SU-DHL-6 (cell line): ENCODE results near the gene PBX2.

Experiments
- H2AFZ ChIP-seq: fragments of 200-600 bp; sonication (generic); 2 replicates; pipeline ENCODE4 v1.6.1; 2014; ENCODE audit warnings: low read depth, mild to moderate bottlenecking, moderate library complexity, mixed read lengths, antibody characterized with exemption, low read length; ENCODE audit not compliant: severe bottlenecking
- H3F3A ChIP-seq: fragments of 200-600 bp; shearing (Covaris generic); 2 replicates; pipeline ENCODE4 v1.6.0; 2016; ENCODE audit warnings: antibody characterized with exemption, mild to moderate bottlenecking; ENCODE audit not compliant: insufficient read depth
- H3K27ac ChIP-seq: fragments of 200-600 bp; sonication (generic); 2 replicates; pipeline ENCODE4 v1.5.1; 2016; ENCODE audit warnings: low read depth, mild to moderate bottlenecking, low read length, moderate library complexity, mixed read lengths
- H3K27me3 ChIP-seq: fragments of 200-600 bp; sonication (generic), shearing (Covaris generic); 2 replicates; pipeline ENCODE4 v1.6.0; 2014; ENCODE audit warnings: mild to moderate bottlenecking, low read length
- H3K36me3 ChIP-seq: fragments of 200-600 bp; sonication (generic); 2 replicates; pipeline ENCODE4 v1.6.1; 2014; ENCODE audit warnings: mild to moderate bottlenecking, low read length, mixed read lengths
- H3K4me2 ChIP-seq: fragments of 300-600, 200-600 bp; shearing (Covaris generic), sonication (generic); 2 replicates; pipeline ENCODE4 v1.6.0; 2014; ENCODE audit warnings: low read length, low read depth, mild to moderate bottlenecking; ENCODE audit not compliant: poor library complexity, severe bottlenecking
- H3K4me3 ChIP-seq: fragments of 200-600 bp; sonication (generic); 2 replicates; pipeline ENCODE4 v1.5.1; 2014; ENCODE audit warnings: antibody characterized with exemption, low read length, mild to moderate bottlenecking, mixed read lengths; ENCODE audit not compliant: insufficient read depth, poor library complexity, severe bottlenecking
- H3K79me2 ChIP-seq: fragments of 200-600 bp; sonication (generic); 2 replicates; pipeline ENCODE4 v1.6.1; 2014; ENCODE audit warnings: mild to moderate bottlenecking, low read length, moderate library complexity; ENCODE audit not compliant: insufficient read depth
- H3K9ac ChIP-seq: fragments of 200-600 bp; sonication (generic); 2 replicates; pipeline ENCODE4 v1.7.0; 2014; ENCODE audit warnings: mild to moderate bottlenecking, low read length
- H3K9me2 ChIP-seq: fragments of 200-600 bp; sonication (generic); replicated peaks from 2 replicates; pipeline ENCODE4 v1.6.1; 2014; ENCODE audit warnings: low read length; ENCODE audit not compliant: insufficient read depth
- H3K9me3 ChIP-seq: fragments of 200-600 bp; sonication (generic); 2 replicates; pipeline ENCODE4 v1.6.1; 2014; ENCODE audit warnings: low read length, mixed read lengths; ENCODE audit not compliant: insufficient read depth
- H4K20me1 ChIP-seq: fragments of 200-600 bp; sonication (generic); 2 replicates; pipeline ENCODE4 v1.6.1; 2014; ENCODE audit warnings: low read depth, mild to moderate bottlenecking, antibody characterized with exemption, low read length, moderate library complexity, mixed read lengths
- CTCF ChIP-seq: fragments of 200-600 bp; sonication (generic); IDR thresholded peaks from one replicate; pipeline ENCODE4 v1.5.1; 2017; ENCODE audit warnings: antibody characterized with exemption, mild to moderate bottlenecking, low read length, moderate library complexity; ENCODE audit not compliant: insufficient read depth, poor library complexity, severe bottlenecking
- EZH2phosphoT487 ChIP-seq: fragments of 200-600 bp; sonication (generic), shearing (Covaris generic); conservative IDR thresholded peaks from 2 replicates; pipeline ENCODE4 v1.6.1; 2018; ENCODE audit warnings: mild to moderate bottlenecking, antibody characterized with exemption, low read length, moderate library complexity, mixed read lengths

The PBX2 gene

GRCh38 chr6:32163559-32164258 lies 26.3 kb downstream of the PBX2 start:
- no peaks in the 10 kb centered on the region for H3K9me2 ChIP-seq
- no peaks in the 10 kb centered on the region for H3K27me3 ChIP-seq
- no peaks in the 10 kb centered on the region for H3K79me2 ChIP-seq
- H4K20me1 ChIP-seq: no peaks in the 10 kb centered on the region
- H3F3A ChIP-seq: no peaks in the 10 kb centered on the region
- H3K27ac ChIP-seq: no peak overlapping the region
- no peaks in the 10 kb centered on the region for H3K36me3 ChIP-seq
- no peak overlapping the region for H3K9ac ChIP-seq
- no peak overlapping the region for H3K4me3 ChIP-seq
- no peak overlapping the region for H2AFZ ChIP-seq
- no peak overlapping the region for H3K4me2 ChIP-seq
- no peak for TF ChIP-seq EZH2phosphoT487
- no peak for TF ChIP-seq CTCF
- no peaks in the 10 kb centered on the region for H3K9me3 ChIP-seq

GRCh38 chr6:32158052-32158451 lies 31.9 kb downstream of the PBX2 start:
- no peaks in the 10 kb centered on the region for H3K27me3 ChIP-seq

GRCh38 chr6:32156891-32157290 lies 33.1 kb downstream of the PBX2 start:
- Histone ChIP-seq H3K9me2 (no peaks in the 10 kb centered on the region), H3K79me2 (no peaks in the 10 kb centered on the region), H3K9me3 (no peaks in the 10 kb centered on the region), H3K27me3 (no peaks in the 10 kb centered on the region), H4K20me1 (no peaks in the 10 kb centered on the region), H3K27ac (no peak overlapping the region), H2AFZ (no peak overlapping the region), H3K36me3 (0 out of 2 replicates have a peak, but pooled peaks cover 3% of the 10 kb centered on the region), H3K4me3 (no peak overlapping the region), H3K4me2 (no peak overlapping the region), H3F3A (peaks cover 8% of the 10 kb centered on the region; the same call in 1 of the 2 replicates), H3K9ac (no peak overlapping the region)
- TF ChIP-seq CTCF (no peak), EZH2phosphoT487 (no peak)

More at GRCh38 chr6:32158052-32158451, 31.9 kb downstream of the PBX2 start:
- 0 out of 2 replicates have a peak, but pooled peaks cover 3% of the 10 kb centered on the region for H3K36me3 ChIP-seq
- H2AFZ ChIP-seq: no peak overlapping the region
- no peak for TF ChIP-seq EZH2phosphoT487
- no peak for TF ChIP-seq CTCF
- H3K4me3 ChIP-seq: no peak overlapping the region
- no peaks in the 10 kb centered on the region for H4K20me1 ChIP-seq
- H3K9ac ChIP-seq: no peak overlapping the region
- no peak overlapping the region for H3K27ac ChIP-seq
- no peak overlapping the region for H3K4me2 ChIP-seq
- H3K9me3 ChIP-seq: no peaks in the 10 kb centered on the region
- peaks cover 6% of the 10 kb centered on the region; the same call in 1 of the 2 replicates for H3F3A ChIP-seq
- H3K9me2 ChIP-seq: no peaks in the 10 kb centered on the region
- H3K79me2 ChIP-seq: no peaks in the 10 kb centered on the region
